DND-41 (cell line): ENCODE results near the gene PPP1R14C.

Source experiments
- EZH2 ChIP-seq: IDR thresholded peaks from 3 replicates; pipeline ENCODE4 v1.6.1; 2012; ENCODE audit warnings: borderline replicate concordance, low read depth, mild to moderate bottlenecking, moderate library complexity, low read length, inconsistent platforms; ENCODE audit not compliant: severe bottlenecking
- TF ChIP-seq, protein P1 (sequence below): IDR thresholded peaks from 2 replicates; pipeline ENCODE4 v1.5.1; 2012; ENCODE audit warnings: borderline replicate concordance, low read length, moderate library complexity, mild to moderate bottlenecking; ENCODE audit not compliant: poor library complexity, severe bottlenecking; ENCODE audit errors: extremely low read depth

DNA sequence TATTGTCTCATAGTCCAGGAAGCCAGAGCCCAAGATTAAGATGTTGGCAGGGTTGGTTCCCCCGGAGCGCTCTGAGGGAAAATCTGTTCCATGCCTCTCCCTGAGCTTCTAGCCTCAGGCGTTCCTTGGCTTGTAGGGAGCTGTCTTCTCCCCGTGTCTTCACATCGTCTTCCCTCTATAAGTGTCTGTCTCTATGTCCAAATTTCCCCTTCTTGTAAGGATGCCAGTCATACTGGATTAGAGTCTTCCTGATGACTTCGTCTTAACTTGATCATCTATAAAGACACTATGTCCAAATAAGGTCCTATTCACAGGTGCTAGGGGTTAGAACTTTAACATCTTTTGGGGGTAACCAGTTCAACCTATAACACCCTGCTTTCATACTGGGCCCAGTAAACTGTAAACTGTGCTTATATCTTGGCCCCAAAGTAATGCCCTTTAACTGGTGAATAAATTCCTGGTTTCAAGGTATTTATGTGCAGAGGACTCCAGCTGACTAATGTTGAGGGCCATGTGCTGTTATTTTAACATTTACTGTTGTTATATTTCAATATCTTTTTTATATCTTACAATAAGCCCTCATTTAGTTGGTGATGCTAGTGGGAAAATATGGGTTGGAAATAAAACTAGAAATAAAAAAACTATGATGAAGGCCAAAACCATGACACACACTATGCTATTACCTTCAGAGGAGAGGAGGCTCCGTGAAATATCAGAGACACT, 124.3 kb downstream of the PPP1R14C start:
- TF ChIP-seq, protein P1, sequence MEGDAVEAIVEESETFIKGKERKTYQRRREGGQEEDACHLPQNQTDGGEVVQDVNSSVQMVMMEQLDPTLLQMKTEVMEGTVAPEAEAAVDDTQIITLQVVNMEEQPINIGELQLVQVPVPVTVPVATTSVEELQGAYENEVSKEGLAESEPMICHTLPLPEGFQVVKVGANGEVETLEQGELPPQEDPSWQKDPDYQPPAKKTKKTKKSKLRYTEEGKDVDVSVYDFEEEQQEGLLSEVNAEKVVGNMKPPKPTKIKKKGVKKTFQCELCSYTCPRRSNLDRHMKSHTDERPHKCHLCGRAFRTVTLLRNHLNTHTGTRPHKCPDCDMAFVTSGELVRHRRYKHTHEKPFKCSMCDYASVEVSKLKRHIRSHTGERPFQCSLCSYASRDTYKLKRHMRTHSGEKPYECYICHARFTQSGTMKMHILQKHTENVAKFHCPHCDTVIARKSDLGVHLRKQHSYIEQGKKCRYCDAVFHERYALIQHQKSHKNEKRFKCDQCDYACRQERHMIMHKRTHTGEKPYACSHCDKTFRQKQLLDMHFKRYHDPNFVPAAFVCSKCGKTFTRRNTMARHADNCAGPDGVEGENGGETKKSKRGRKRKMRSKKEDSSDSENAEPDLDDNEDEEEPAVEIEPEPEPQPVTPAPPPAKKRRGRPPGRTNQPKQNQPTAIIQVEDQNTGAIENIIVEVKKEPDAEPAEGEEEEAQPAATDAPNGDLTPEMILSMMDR = no peak
- TF ChIP-seq EZH2 = no peak
